Mesendoderm (in vitro differentiated cells): ENCODE results near the gene ICE1.

Experiments used
- DNase-seq: peaks from one replicate; pipeline ENCODE4 v3.0.0; 2013
- H2AK5ac ChIP-seq: 2 replicates; pipeline ENCODE4 v1.6.1; 2013; ENCODE audit warnings: low read length, inconsistent platforms
- H2BK120ac ChIP-seq: 2 replicates; pipeline ENCODE4 v1.6.1; 2013; ENCODE audit warnings: low read depth, mild to moderate bottlenecking, low read length, moderate library complexity, mixed read lengths
- H2BK15ac ChIP-seq: replicated peaks from 2 replicates; pipeline ENCODE4 v1.6.1; 2013; ENCODE audit warnings: low read depth, mild to moderate bottlenecking, moderate library complexity
- H2BK5ac ChIP-seq: 2 replicates; pipeline ENCODE4 v1.6.1; 2013; ENCODE audit warnings: low read length, inconsistent platforms
- H3K18ac ChIP-seq: 2 replicates; pipeline ENCODE4 v1.6.1; 2013; ENCODE audit warnings: mild to moderate bottlenecking, low read length, mixed read lengths
- H3K23ac ChIP-seq: one replicate; pipeline ENCODE4 v1.6.1; 2013; ENCODE audit warnings: low read length
- H3K27ac ChIP-seq: 2 replicates; pipeline ENCODE4 v1.5.1; 2013; ENCODE audit warnings: low read depth, mild to moderate bottlenecking, inconsistent platforms, low read length, moderate library complexity
- H3K27me3 ChIP-seq: 2 replicates; pipeline ENCODE4 v1.6.1; 2013; ENCODE audit warnings: low read length, control low read depth, mild to moderate bottlenecking, inconsistent platforms; ENCODE audit not compliant: insufficient read depth, poor library complexity
- H3K36me3 ChIP-seq: 2 replicates; pipeline ENCODE4 v1.6.1; 2013; ENCODE audit warnings: low read length, inconsistent platforms; ENCODE audit not compliant: control insufficient read depth, insufficient read depth
- H3K4ac ChIP-seq: one replicate; pipeline ENCODE4 v1.6.1; 2013; ENCODE audit warnings: low read depth, mild to moderate bottlenecking, low read length, moderate library complexity
- H3K4me1 ChIP-seq: 2 replicates; pipeline ENCODE4 v1.6.1; 2013; ENCODE audit warnings: low read depth, low read length, inconsistent platforms; ENCODE audit not compliant: control insufficient read depth
- H3K4me2 ChIP-seq: 2 replicates; pipeline ENCODE4 v1.6.1; 2013; ENCODE audit warnings: low read length
- H3K4me3 ChIP-seq: 2 replicates; pipeline ENCODE4 v1.5.1; 2013; ENCODE audit warnings: mild to moderate bottlenecking, low read length
- H3K56ac ChIP-seq: one replicate; pipeline ENCODE4 v1.6.1; 2013; ENCODE audit warnings: low read length
- H3K79me1 ChIP-seq: 2 replicates; pipeline ENCODE4 v1.6.1; 2013; ENCODE audit warnings: low read length, inconsistent platforms
- H3K79me2 ChIP-seq: 2 replicates; pipeline ENCODE4 v1.6.1; 2013; ENCODE audit warnings: mild to moderate bottlenecking, low read length; ENCODE audit not compliant: control insufficient read depth, insufficient read depth
- H3K9ac ChIP-seq: 2 replicates; pipeline ENCODE4 v1.6.1; 2013; ENCODE audit warnings: low read length, inconsistent platforms
- H4K5ac ChIP-seq: one replicate; pipeline ENCODE4 v1.6.1; 2013; ENCODE audit warnings: low read length
- H4K8ac ChIP-seq: one replicate; pipeline ENCODE4 v1.6.1; 2013; ENCODE audit warnings: low read depth, mild to moderate bottlenecking, control low read depth, low read length, moderate library complexity
- WGBS: extraction: QIAGEN DNeasy Blood & Tissue Kit; methylation state at CpG from one replicate; pipeline ENCODE4 v1.1.7; 2013; ENCODE audit warnings: low lambda C conversion rate, missing lambda C conversion rate; ENCODE audit not compliant: insufficient coverage; ENCODE audit errors: extremely low coverage; 5-methylcytosine and 5-hydroxymethylcytosine counted together

Gene ICE1

DNA sequence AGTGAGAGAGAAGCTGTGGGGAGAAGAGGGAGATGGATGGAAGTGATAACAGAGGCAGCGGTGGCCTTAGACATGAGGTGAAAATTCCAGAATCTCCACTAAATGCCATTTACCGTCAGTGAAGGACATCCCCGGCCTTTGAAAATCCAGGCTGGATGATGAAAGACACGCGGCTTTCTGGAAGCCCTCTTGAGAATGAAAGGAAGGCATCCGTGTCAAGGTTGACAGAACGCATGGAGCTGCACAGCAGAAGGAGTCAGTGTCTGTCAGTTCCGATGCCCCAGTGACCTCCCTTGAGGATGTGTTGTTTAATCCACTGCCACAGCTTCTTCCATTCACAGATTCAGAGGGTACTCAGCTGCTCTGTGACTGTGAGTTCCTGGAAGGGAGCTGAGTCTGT lies 114.9 kb downstream of the ICE1 start:
- no peak overlapping the region for H4K8ac ChIP-seq
- H3K4ac ChIP-seq = no peak overlapping the region
- no peak overlapping the region for H3K23ac ChIP-seq
- H3K4me3 ChIP-seq = no peak overlapping the region
- WGBS = no CpG with 5 or more reads among the region's 8 CpGs
- no peak overlapping the region for H3K9ac ChIP-seq
- no peak overlapping the region for H3K27ac ChIP-seq
- H2BK5ac ChIP-seq = no peak overlapping the region
- H3K36me3 ChIP-seq = no peaks in the 10 kb centered on the region
- no peaks in the 10 kb centered on the region for H3K79me1 ChIP-seq
- H2BK15ac ChIP-seq = no peak overlapping the region
- no peak overlapping the region for H3K4me2 ChIP-seq
- H2AK5ac ChIP-seq = no peak overlapping the region
- H3K79me2 ChIP-seq = no peaks in the 10 kb centered on the region
- no peaks in the 10 kb centered on the region for H3K4me1 ChIP-seq
- H4K5ac ChIP-seq = no peak overlapping the region
- no peak overlapping the region for H3K56ac ChIP-seq
- H3K27me3 ChIP-seq = no peaks in the 10 kb centered on the region
- no peak overlapping the region for H2BK120ac ChIP-seq
- DNase-seq = no peak
- no peak overlapping the region for H3K18ac ChIP-seq

DNA sequence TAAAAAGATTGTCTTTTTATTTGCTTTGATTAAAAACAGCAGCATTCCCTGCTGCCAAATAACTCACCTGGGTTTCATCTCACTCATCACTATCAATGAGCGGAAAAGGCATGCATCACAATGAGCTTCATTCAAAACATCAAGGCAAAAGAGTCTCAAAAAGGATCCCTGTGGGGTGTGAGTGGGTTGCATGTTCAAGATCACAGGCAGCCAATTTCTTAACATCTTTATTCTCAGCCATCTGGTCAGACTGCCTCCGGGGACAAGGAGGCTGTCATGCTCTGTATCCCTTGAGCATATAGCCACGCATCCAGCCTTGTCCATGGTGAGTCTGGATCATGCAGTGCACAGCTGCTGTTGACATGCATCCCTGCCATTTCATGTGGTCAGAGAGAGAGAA lies 117.1 kb downstream of the ICE1 start:
- H3K4me2 ChIP-seq = no peak overlapping the region
- no peaks in the 10 kb centered on the region for H3K4me1 ChIP-seq
- H4K5ac ChIP-seq = no peak overlapping the region
- H2BK15ac ChIP-seq = no peak overlapping the region
- no peak overlapping the region for H3K18ac ChIP-seq
- H3K79me1 ChIP-seq = no peaks in the 10 kb centered on the region
- no peak overlapping the region for H3K4me3 ChIP-seq
- no peak overlapping the region for H2BK5ac ChIP-seq
- no peak overlapping the region for H3K9ac ChIP-seq
- no peak overlapping the region for H2BK120ac ChIP-seq
- H3K27ac ChIP-seq = no peak overlapping the region
- H3K23ac ChIP-seq = no peak overlapping the region
- H2AK5ac ChIP-seq = no peak overlapping the region
- no CpG with 5 or more reads among the region's 3 CpGs for WGBS
- DNase-seq = no peak
- H3K56ac ChIP-seq = no peak overlapping the region
- no peak overlapping the region for H3K4ac ChIP-seq
- no peaks in the 10 kb centered on the region for H3K27me3 ChIP-seq
- H3K79me2 ChIP-seq = no peaks in the 10 kb centered on the region
- no peaks in the 10 kb centered on the region for H3K36me3 ChIP-seq
- no peak overlapping the region for H4K8ac ChIP-seq
